Skin epidermis (tissue), 12 donors: ENCODE results near the gene FSTL4.

Experiments
- H3K27ac ChIP-seq, 21 experiments: fragments of 200-600 bp; sonication (generic) in 11 of 21; one replicate each; pipeline ENCODE4 v1.5.0; 2020; ENCODE audit warnings: mild to moderate bottlenecking in 3 of 21, inconsistent platforms in 2 of 21, moderate library complexity in 2 of 21
- H3K4me3 ChIP-seq, 7 experiments: fragments of 200-600 bp; sonication (generic) in 2 of 7; one replicate each; pipeline ENCODE4 v1.5.0; 2020; ENCODE audit warnings: inconsistent platforms in 2 of 7, mild to moderate bottlenecking in 2 of 7, moderate library complexity in 1 of 7

FSTL4 gene

GRCh38 chr5:133523013-133523658 is 89.2 kb downstream of the FSTL4 start:
- H3K4me3 ChIP-seq: no peak overlapping the region
- no peak overlapping the region for H3K27ac ChIP-seq

DNA sequence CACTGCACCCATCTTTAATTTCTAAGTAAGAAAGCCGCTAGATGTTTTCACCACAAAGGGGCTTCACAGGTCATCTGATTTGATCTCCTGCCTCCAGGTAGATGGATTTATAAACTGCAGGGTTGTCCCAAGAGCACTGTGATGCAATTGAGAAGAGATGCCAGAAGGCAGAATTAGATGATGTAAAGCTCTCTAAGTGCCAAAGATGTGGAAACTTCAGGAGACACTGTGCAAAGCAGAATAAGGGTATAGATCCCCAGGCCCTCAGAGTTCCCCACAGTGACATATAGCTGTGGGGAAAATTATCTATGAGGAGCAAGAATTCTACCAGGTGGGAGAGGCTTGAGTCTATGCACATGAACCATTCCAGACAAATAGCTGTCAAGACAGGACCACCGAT is 90.5 kb downstream of the FSTL4 start:
- Histone ChIP-seq H3K27ac (no peak overlapping the region), H3K4me3 (no peak overlapping the region)

- no peak overlapping the region for H3K4me3 ChIP-seq
These were observed 91.2 kb downstream of the FSTL4 start for GRCh38 chr5:133520991-133521706.

DNA sequence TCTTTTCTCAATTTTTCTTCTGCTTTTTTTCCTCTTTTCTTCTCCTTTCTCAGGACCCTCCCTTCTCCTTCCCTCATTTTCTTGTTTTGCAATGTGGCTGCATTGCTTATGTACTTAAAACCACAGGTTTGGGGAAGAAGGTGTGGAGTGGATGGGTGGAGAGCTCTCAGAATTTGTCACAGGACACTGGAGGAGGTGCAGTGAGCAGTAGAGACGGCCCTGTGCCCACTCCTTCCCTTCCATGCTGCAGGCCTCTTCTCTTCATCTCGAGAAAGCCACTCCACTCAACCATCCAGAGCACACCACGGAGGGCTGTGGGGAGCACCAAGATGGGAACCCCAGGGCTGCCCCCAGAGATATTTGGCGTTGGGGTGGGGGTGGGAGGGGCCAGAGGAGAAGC is 92.3 kb downstream of the FSTL4 start:
- no peak overlapping the region for H3K4me3 ChIP-seq
- no peak overlapping the region for H3K27ac ChIP-seq

More at GRCh38 chr5:133520991-133521706, 91.2 kb downstream of the FSTL4 start:
- no peak overlapping the region for H3K27ac ChIP-seq

- Histone ChIP-seq H3K4me3 (no peak overlapping the region), H3K27ac (no peak overlapping the region)
These were observed 93.2 kb downstream of the FSTL4 start for GRCh38 chr5:133519191-133519590.

GRCh38 chr5:133514456-133514855 is 97.9 kb downstream of the FSTL4 start:
- H3K27ac ChIP-seq: no peak overlapping the region
- H3K4me3 ChIP-seq: no peak overlapping the region

DNA sequence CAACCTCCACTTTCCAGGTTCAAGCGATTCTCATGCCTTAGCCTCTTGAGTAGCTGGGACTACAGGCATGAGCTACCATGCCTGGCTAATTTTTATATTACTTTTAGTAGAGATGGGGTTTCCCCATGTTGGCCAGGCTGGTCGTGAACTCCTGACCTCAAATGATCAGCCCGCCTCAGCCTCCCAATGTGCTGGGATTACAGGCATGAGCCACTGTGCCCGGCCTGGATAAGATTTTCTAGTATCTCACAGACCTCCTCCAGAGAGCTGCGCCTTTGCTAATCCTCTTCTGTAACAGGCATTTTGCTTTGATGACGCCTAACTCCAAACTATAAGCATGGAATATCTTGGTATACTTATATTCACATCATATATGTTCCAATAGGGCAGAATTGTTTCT is 99.4 kb downstream of the FSTL4 start:
- Histone ChIP-seq H3K4me3 (no peak overlapping the region), H3K27ac (no peak overlapping the region)

DNA sequence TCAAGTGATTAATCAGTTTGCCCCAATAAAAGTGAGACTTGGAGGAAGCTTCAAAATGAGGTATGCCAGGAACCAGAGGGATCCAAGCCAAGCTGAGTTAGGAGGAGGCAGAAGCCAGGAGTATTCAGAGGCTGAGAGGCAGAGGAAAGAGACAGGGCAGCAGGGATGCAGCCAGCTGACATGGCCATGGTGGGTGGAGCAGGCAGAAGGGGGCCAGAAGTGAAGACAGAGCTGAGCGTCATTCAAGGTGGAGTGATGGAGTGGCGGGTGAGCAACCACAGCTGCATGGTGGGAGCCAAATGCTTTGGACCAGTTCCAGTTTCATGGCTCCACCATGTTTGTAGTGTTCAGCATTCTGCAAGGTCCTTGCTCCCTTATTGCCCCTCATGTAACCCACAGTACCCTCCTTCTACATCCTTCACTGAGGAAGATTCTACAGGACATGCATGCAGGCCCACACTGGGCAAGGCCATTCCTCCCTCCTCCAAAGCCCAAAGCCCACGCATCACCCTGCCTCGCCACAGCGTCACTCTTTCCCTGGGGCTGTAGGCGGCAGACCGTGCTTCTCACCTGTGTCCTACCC is 100.6 kb downstream of the FSTL4 start:
- no peak overlapping the region for H3K4me3 ChIP-seq
- H3K27ac ChIP-seq: no peak overlapping the region

DNA sequence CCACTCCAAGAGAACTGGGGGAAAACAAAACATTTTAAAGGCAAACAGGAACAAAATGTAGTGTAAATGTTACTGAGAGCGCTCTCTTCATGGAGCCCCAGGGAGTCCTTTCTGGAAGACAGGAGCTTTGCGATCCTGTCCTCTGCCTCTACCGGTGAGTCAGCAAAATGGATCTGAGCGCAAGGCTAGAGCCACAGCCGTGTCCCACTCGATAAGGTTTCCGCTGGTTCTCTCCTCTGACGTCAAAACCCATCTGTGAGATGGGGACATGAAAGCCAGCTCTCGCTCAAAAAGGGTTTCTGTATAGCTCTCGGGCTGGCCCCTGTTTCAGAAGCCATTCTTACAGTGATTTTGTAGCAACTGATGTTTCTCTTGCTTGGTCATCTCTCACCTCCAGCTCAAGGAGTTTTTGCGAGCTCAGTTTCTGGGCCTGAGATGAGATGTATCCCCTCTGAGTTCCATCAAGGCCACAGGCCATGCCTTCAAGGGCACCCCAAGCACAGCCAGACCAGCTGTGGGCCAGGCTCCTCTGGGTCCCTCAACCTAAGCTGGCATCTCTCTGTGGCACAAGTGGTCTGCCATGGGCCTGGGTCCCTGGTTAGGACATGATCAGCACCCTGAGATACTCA is 101.6 kb downstream of the FSTL4 start:
- no peak overlapping the region for H3K27ac ChIP-seq

DNA sequence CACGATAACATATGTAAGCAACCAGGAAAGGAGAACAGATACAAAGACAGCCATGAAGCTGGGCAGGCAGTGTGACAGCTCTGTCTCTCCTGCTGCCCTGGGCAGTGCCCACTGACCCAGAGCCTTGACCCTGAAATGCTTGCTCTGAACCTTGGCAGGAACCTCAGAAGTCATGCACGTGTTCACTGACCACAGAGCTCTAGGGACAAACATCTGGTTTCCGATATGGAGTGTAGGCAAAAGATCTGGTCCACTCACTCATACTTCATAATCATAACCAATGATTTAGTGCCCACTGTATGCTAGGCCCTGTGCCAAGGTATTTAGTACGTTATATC is 102.6 kb downstream of the FSTL4 start:
- no peak overlapping the region for H3K27ac ChIP-seq
- H3K4me3 ChIP-seq: no peak overlapping the region

More for the DNA sequence above, 101.6 kb downstream of the FSTL4 start:
- no peak overlapping the region for H3K4me3 ChIP-seq

GRCh38 chr5:133508845-133509741 is 103.2 kb downstream of the FSTL4 start:
- no peak overlapping the region for H3K4me3 ChIP-seq
- H3K27ac ChIP-seq: no peak overlapping the region

- Histone ChIP-seq H3K4me3 (no peak overlapping the region), H3K27ac (no peak overlapping the region)
These were observed 104.0 kb downstream of the FSTL4 start for GRCh38 chr5:133508331-133508730.

DNA sequence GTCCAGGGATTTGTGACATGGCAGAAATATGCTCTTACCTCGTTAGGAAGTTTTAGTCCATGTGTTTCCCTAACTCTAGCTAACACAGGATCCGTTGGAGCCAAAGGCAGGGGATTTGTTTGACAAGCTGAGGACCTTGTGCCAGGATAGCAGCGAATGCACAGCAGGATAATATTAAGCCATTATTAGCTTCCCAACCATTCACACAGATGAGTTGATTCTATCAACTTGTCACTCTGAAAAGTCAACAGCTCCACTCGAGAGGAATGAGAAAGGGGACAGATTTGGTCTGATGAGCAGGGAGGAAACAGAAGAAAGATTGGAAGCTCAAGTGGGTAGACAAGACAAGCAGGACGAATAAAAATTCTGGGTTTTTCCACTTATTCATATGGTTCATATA is 106.2 kb downstream of the FSTL4 start:
- Histone ChIP-seq H3K4me3 (no peak overlapping the region), H3K27ac (no peak overlapping the region)

- no peak overlapping the region for H3K27ac ChIP-seq
- H3K4me3 ChIP-seq: no peak overlapping the region
These were observed 108.8 kb downstream of the FSTL4 start for GRCh38 chr5:133503511-133503910.

- H3K4me3 ChIP-seq: no peak overlapping the region
- no peak overlapping the region for H3K27ac ChIP-seq
These were observed 112.4 kb downstream of the FSTL4 start for GRCh38 chr5:133499895-133500294.

DNA sequence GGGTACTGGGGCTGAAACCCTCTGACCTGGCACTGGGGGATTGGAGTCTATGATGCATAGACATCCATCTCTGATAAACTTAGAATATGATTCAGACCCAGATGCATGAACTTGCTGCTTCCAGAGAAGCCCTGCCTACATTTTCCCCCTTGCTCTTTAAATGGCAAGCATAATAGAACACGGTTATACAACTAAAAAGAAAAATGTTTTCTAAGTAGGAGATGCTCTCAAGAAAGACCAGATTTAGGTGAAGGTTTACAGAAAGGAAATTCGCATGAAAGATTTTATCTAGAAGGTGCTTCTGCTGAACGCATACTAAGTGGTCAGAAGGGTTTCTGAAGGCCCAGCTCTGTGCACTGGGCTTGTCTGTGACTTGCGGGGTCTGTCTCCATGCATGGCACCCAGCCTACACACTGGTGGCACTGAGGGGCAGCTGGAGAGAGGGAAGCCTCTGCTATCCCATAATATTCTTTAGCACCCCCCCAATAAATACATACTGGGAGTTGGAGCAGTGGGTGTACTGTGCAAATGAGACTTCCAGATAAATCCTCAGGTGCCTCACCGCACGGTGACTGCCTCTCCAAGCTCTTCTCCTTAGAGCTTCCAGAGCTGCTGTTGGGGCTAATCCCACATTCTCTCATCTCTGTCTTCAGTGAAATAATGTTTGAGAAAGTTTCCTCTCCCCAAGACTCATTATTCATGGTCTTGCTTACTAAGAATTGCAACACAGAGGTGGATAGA is 114.6 kb downstream of the FSTL4 start:
- H3K4me3 ChIP-seq: no peak overlapping the region
- no peak overlapping the region for H3K27ac ChIP-seq

DNA sequence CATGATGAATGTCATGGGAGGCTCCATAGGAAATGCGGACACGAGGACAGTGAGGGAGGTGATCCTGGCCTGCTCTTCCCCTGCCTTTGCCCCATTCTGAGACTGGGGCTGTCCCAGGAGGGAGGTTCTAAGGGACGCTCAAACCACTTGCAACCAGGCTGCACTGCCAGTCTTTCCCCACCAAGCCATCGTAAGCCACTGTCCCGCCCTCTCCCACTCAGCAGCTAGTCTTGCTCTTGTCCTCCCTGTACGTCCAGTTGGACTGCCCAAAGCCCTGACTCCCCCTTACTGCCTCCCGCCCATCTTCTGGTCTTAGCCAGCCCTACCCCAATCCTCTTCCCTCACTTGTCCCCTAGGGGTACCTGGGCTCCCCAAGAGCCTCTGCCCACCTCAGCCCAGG is 115.7 kb downstream of the FSTL4 start:
- H3K27ac ChIP-seq: no peak overlapping the region
- H3K4me3 ChIP-seq: no peak overlapping the region

DNA sequence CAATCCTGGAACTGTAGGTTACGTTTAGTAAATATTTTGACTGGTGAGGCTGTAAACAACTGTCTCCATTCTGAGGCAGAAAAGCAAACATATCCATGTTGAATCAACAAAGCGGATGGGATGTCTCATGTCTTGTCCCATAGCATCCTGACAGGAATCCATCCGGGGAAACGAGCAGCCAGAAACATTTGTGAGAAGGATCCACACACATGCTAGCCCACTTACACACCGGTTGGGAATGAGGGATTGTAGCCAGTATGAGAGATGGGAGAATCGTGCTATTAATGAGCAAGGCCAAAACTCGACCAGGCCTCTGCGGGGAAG is 117.5 kb downstream of the FSTL4 start:
- H3K4me3 ChIP-seq: no peak overlapping the region
- no peak overlapping the region for H3K27ac ChIP-seq

DNA sequence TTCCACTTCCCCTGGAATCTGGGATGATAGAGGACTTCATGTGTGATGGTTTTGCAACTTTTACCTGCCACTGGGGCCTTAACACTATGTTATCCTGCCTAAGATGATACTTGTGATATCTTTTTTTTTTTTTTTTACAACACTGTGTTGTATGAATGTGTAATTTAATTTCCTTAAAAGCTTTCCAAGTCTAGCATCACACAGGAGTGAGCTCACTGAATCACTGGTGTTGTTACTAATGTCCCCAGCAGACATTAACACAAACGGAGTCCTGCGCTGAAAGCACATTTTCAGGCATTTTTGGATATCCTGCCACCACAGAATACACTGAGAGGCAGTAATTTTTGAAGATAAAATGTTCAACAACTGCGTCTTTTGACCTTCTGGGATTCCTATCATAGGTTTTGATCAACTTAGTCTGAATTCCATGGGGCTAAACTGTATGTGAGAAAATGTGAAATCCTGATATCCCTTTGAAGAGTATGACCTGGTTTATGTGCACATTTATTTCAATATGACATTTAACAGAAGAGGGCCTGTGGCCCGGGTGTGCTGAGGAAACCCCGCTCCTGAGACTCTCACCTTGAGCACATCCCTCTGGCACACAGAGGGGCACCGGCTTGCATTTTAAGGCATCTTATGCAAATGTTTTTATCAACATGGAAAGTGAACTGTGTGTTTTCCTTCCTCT is 118.0 kb downstream of the FSTL4 start:
- no peak overlapping the region for H3K27ac ChIP-seq
- H3K4me3 ChIP-seq: no peak overlapping the region
